Measurements from ENCODE around the gene XPO6. TPM values are rescaled to one million over a fixed set of nuclear protein-coding genes. Genes with fewer than 3 reads are reported as not detected.

The XPO6 gene
- polyA plus RNA-seq, 1 of the 3 experiments (the other 2 are of a cell fraction) = 97.1 TPM

- ChIA-PET CTCF (interaction anchor here (0.6 to 0.9 kb wide), 2 partner anchors 30 to 610 kb away, joined by 3 read pairs; no protein-coding TSS in a partner anchor), POLR2A (no interaction called here)
- H3F3A ChIP-seq (replicated peaks; ENCODE audit: insufficient read depth) = no peaks in the 10 kb centered on the region
- H3K9ac ChIP-seq = no peak overlapping the region
- no peaks in the 10 kb centered on the region for H3K9me3 ChIP-seq
- H3K27me3 ChIP-seq (ENCODE audit: insufficient read depth) = no peaks in the 10 kb centered on the region
- no peak overlapping the region for H3K4me2 ChIP-seq
- DNase-seq = no peak
- peaks cover 93% of the 10 kb centered on the region for H3K79me2 ChIP-seq (ENCODE audit: insufficient read depth)
- no peak overlapping the region; a peak in 1 of 4 replicates for H3K27ac ChIP-seq (ENCODE audit: low read depth in 2 of 2, low read length in 1 of 2)
- H3K4me1 ChIP-seq (ENCODE audit: control insufficient read depth in 1 of 2, insufficient read depth in 2 of 2, low read depth in 1 of 2, low read length in 1 of 2) = peaks cover 9 to 10% of the 10 kb centered on the region in 2 experiments; a peak in 2 of 4 replicates
- H3K4me3 ChIP-seq (ENCODE audit: low read depth in 2 of 2, low read length in 1 of 2) = no peak overlapping the region
- H3K36me3 ChIP-seq (replicated peaks in 1 of 2; ENCODE audit: control insufficient read depth in 1 of 2, insufficient read depth in 2 of 2, low read length in 1 of 2) = peaks cover 20 to 32% of the 10 kb centered on the region in 2 experiments
- WGBS (ENCODE audit: low lambda C conversion rate) = 100% methylated on average over 2 of the region's 2 CpGs
- TF ChIP-seq RAD21 (IDR thresholded peaks at IDR 0.05; ENCODE audit: low read length) (no peak), IRF3 (IDR thresholded peaks at IDR 0.05; ENCODE audit: low read depth, low read length) (no peak), PBX3 (IDR thresholded peaks at IDR 0.05) (no peak), EZH2phosphoT487 (IDR thresholded peaks at IDR 0.05; ENCODE audit: borderline replicate concordance, low read depth) (no peak), NFIC (IDR thresholded peaks at IDR 0.05; ENCODE audit: borderline replicate concordance) (no peak), SMC3 (IDR thresholded peaks at IDR 0.05; ENCODE audit: low read depth, low read length) (no peak), RFX5 (IDR thresholded peaks at IDR 0.05; ENCODE audit: low read length) (no peak), USF1 (IDR thresholded peaks at IDR 0.05; ENCODE audit: borderline replicate concordance, low read depth) (no peak), NRF1 (IDR thresholded peaks at IDR 0.05; ENCODE audit: low read depth, low read length) (no peak), EP300 (IDR thresholded peaks at IDR 0.05; ENCODE audit: borderline replicate concordance in 1 of 2, low read depth in 1 of 2, low read length in 1 of 2) (no peak), GATA2 (CRISPR knock-in tag; IDR thresholded peaks at IDR 0.05) (no peak), TAF1 (IDR thresholded peaks at IDR 0.05; ENCODE audit: borderline replicate concordance, low read depth, low read length) (no peak), JUND (IDR thresholded peaks at IDR 0.05) (no peak), TEAD4 (IDR thresholded peaks at IDR 0.05; ENCODE audit: borderline replicate concordance, insufficient read depth) (no peak), CHD2 (IDR thresholded peaks at IDR 0.05; ENCODE audit: low read length, partially characterized antibody) (no peak), RCOR1 (IDR thresholded peaks at IDR 0.05; ENCODE audit: low read length) (no peak), YY1 (IDR thresholded peaks at IDR 0.05; ENCODE audit: low read depth) (no peak), ZBTB33 (IDR thresholded peaks at IDR 0.05; ENCODE audit: borderline replicate concordance, low read depth) (no peak), ELF1 (IDR thresholded peaks at IDR 0.05) (no peak)
- no peaks in the 10 kb centered on the region for H3K9me2 ChIP-seq
- peaks cover 82% of the 10 kb centered on the region for H4K20me1 ChIP-seq (ENCODE audit: insufficient read depth)
- H2AFZ ChIP-seq (ENCODE audit: low read depth) = no peak overlapping the region
Measured at GRCh38 chr16:28207399-28207798, 4.4 kb downstream of the XPO6 start.
